Heart left ventricle (tissue), 16 donors: ENCODE measurements around the gene UTRN. TPM values are rescaled to one million over a fixed set of nuclear protein-coding genes. Genes with fewer than 3 reads are reported as not detected.
A peak's percentile ranks its signal among the peaks of the same experiment; 100 is the strongest.

ENCODE experiments used
- ATAC-seq, 4 donors: fragments of 200-7000 bp; cut with Tn5 transposase; one replicate each; pipeline ENCODE4 v1.9.1; 2020 to 2022; ENCODE audit warnings: moderate library complexity in 4 of 4, mild to moderate bottlenecking in 3 of 4, moderate number of reproducible peaks in 1 of 4
- DNase-seq, 5 donors: peaks; one replicate each; pipeline ENCODE4 v3.0.0-alpha.2; 2020
- H3K27ac ChIP-seq, 12 donors: fragments of 200-600 bp; sonication (generic) in 4 of 12; one replicate each; pipeline versions ENCODE4 v1.5.0 to v1.8.0; 2016 to 2022; ENCODE audit warnings: mild to moderate bottlenecking in 2 of 12
- H3K27me3 ChIP-seq, 9 donors: fragments of 200-600 bp; sonication (generic) in 2 of 9; one replicate each; pipeline versions ENCODE4 v1.5.1 to v1.8.0; 2016 to 2022; ENCODE audit warnings: mild to moderate bottlenecking in 3 of 9
- H3K36me3 ChIP-seq, 9 donors: fragments of 200-600 bp; sonication (generic) in 2 of 9; one replicate each; pipeline versions ENCODE4 v1.5.0 to v1.8.0; 2018 to 2022; ENCODE audit warnings: mild to moderate bottlenecking in 2 of 9
- H3K4me1 ChIP-seq, 12 donors: fragments of 200-600 bp; sonication (generic) in 4 of 12; one replicate each; pipeline versions ENCODE4 v1.5.0 to v1.8.0; 2016 to 2022; ENCODE audit warnings: mild to moderate bottlenecking in 3 of 12
- H3K4me3 ChIP-seq, 12 donors: fragments of 200-600 bp; sonication (generic) in 4 of 12; one replicate each; pipeline versions ENCODE4 v1.5.0 to v1.8.0; 2017 to 2022; ENCODE audit warnings: mild to moderate bottlenecking in 9 of 12, moderate library complexity in 4 of 12
- H3K9me3 ChIP-seq, 12 donors: fragments of 200-600 bp; sonication (generic) in 4 of 12; one replicate each; pipeline versions ENCODE4 v1.5.0 to v1.8.0; 2016 to 2022; ENCODE audit warnings: mild to moderate bottlenecking in 1 of 12
- CTCF ChIP-seq, 12 donors: fragments of 200-600 bp; sonication (generic) in 4 of 12; IDR thresholded peaks; one replicate each; pipeline versions ENCODE4 v1.5.0 to v1.8.0; 2018 to 2022; ENCODE audit warnings: antibody characterized with exemption in 12 of 12, mild to moderate bottlenecking in 5 of 12
- POLR2A ChIP-seq, 2 donors: fragments of 450-650 bp; IDR thresholded peaks; one replicate each; pipeline ENCODE4 v1.6.1; 2017; ENCODE audit warnings: antibody characterized with exemption in 2 of 2, mild to moderate bottlenecking in 2 of 2, moderate library complexity in 2 of 2
- WGBS, 4 donors: extraction: QIAGEN DNeasy Blood & Tissue Kit in 2 of 4; methylation state at CpG; one replicate each; pipeline versions ENCODE4 v1.1.5 to v1.1.7; 2013 to 2018; 5-methylcytosine and 5-hydroxymethylcytosine counted together
- intact Hi-C, 10 donors: fragments of 100-400 bp; cut with DNase I; formaldehyde crosslinking; loops; one replicate each; pipeline versions ENCODE4 v1.11.1 to v1.14.2; 2022
- polyA plus RNA-seq, 2 donors: library from polyadenylated mRNA; stranded (reverse); fragments of 200-250 nt; gene quantifications; one replicate each; pipeline ENCODE4 v1.2.3, GENCODE V29; 2013
- total RNA-seq, 9 donors: library from RNA; depleted of rRNA in 2 of 9; stranded (reverse); fragments of >200 nt in 2 of 9; fragmentation: NEBNext Ultra II Directional in 3 of 9; extraction: Animal tissue kit (Norgen Biotek cat#: 25700) in 3 of 9; gene quantifications; one replicate each; pipeline versions ENCODE4 v1.1.0 to v1.2.4, GENCODE V29; 2016 to 2023
- donor health status: ischemic (EF 13 %, LVEDD 7.1; RV severe dilation, severe dysfunction).
- donor health status: healthy with polysubstance abuse.
- donor health status: DM: no; HTN: yes; CAD: no.
- donor health status: DM: no; HTN: no; CAD: no.
- donor health status: ischemic (EF 25% LVEDD 6.9; RV normal size, moderate dysfunction).
- donor health status: ischemic (EF 25% LVEDD 5.7; RV mildly dilated, moderate dysfunction).
- donor health status: healthy.
- donor health status: DM: yes; HTN: yes; CAD: no.
- donor health status: ischemic (EF 35%, LVEDD 5.7; RV mildly dilated, moderate dysfunction).
- donor health status: nonischemic (EF 11% LVEDD 7.7; RV severe dilation, severe dysfunction).
- donor health status: DM: yes; HTN: yes; CAD: no.
- donor health status: PGD.
- donor health status: ischemic (EF 29% LVEDD 5.4; RV normal size, mild dysfunction).
- donor health status: nonischemic (EF 23%, LVEDD 6.1; RV moderate dilation, normal function).

The UTRN gene
- total and polyA plus RNA-seq, 11 donors = 13.9 to 129 (median 77.4) TPM

- H3K4me1 ChIP-seq = peaks cover 0 to 9% (median 0%) of the 10 kb centered on the region in 12 donors
- peak overlapping the region in 4 of 12 donors; percentile 4 to 55 (median 34) for H3K27ac ChIP-seq
- 78 to 86% (median 81%) methylated on average over 3 of the region's 3 CpGs for WGBS, 4 donors
- intact Hi-C loops = no loop called here
- no peaks in the 10 kb centered on the region for H3K36me3 ChIP-seq
- H3K9me3 ChIP-seq = peaks cover 0 to 13% (median 0%) of the 10 kb centered on the region in 12 donors
- DNase-seq (no peak), ATAC-seq (peak in 1 of 4 donors; percentile 51)
- no peak overlapping the region for H3K4me3 ChIP-seq
- no peaks in the 10 kb centered on the region for H3K27me3 ChIP-seq
- no peak for TF ChIP-seq POLR2A (IDR thresholded peaks at IDR 0.05)
- TF ChIP-seq CTCF (IDR thresholded peaks at IDR 0.05) = no peak
Observed at GRCh38 chr6:144248476-144249301, 36.4 kb upstream of the UTRN start.

- Histone ChIP-seq H3K4me3 (no peak overlapping the region), H3K27me3 (no peaks in the 10 kb centered on the region), H3K4me1 (peaks cover 0 to 9% (median 0%) of the 10 kb centered on the region in 12 donors), H3K36me3 (no peaks in the 10 kb centered on the region), H3K27ac (no peak overlapping the region), H3K9me3 (peaks cover 0 to 12% (median 0%) of the 10 kb centered on the region in 12 donors)
- intact Hi-C loops = no loop called here
- DNase-seq (no peak), ATAC-seq (no peak)
- no peak for TF ChIP-seq CTCF (IDR thresholded peaks at IDR 0.05)
- no peak for TF ChIP-seq POLR2A (IDR thresholded peaks at IDR 0.05)
- 50 to 76% (median 68%) methylated on average over 3 of the region's 3 CpGs for WGBS, 4 donors
Observed at GRCh38 chr6:144250276-144250675, 34.9 kb upstream of the UTRN start.

DNA sequence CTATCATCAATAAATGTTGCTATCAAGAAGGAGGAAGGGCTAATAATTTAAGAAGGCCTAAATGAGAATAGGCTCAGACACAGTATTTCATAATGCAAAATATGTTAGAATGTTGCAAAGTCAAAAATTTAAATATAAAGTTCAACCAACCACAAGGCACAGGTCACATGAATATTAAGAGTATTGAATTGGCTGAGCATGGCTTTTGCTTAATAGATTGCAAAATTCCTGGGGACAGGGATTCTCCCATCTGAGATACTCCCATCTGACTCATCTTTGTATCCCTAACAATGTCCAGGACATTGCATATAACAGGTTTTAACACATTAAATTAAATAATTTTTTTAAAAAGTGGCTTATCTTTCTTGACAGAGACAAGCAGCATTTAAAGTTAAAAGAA is 32.9 kb upstream of the UTRN start:
- Histone ChIP-seq H3K4me1 (peaks cover 0 to 9% (median 0%) of the 10 kb centered on the region in 12 donors), H3K9me3 (no peaks in the 10 kb centered on the region), H3K36me3 (no peaks in the 10 kb centered on the region), H3K27ac (no peak overlapping the region), H3K27me3 (no peaks in the 10 kb centered on the region), H3K4me3 (no peak overlapping the region)
- no peak for TF ChIP-seq POLR2A (IDR thresholded peaks at IDR 0.05)
- TF ChIP-seq CTCF (IDR thresholded peaks at IDR 0.05) = no peak
- intact Hi-C loops = no loop called here
- DNase-seq (no peak), ATAC-seq (no peak)

DNA sequence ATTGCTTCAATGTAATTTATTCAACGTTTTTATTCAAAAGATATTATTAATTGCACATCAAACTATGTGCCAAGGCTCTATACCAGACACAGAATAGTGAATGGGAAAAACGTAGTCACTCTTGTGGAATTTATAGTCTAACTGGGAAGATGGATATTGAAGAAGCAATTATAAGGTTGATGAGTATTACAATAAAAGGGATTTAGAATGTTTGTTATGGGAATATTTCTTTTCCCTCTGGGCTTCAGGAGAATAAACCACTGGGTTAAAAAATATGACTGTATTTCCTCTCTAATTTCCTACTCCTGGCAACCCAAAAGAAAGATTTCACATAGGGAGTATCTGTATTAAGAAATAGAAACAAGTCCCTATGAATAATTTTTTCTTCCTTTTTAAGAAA is 25.1 kb upstream of the UTRN start:
- H3K4me1 ChIP-seq = peaks cover 3 to 22% (median 11%) of the 10 kb centered on the region in 12 donors
- 47 to 59% (median 52%) methylated on average over 2 of the region's 2 CpGs for WGBS, 4 donors
- TF ChIP-seq POLR2A (IDR thresholded peaks at IDR 0.05) (no peak), CTCF (IDR thresholded peaks at IDR 0.05) (no peak)
- DNase-seq = no peak
- intact Hi-C loops = loop anchor here in 1 of 10 donors (5.0 kb wide), 1 partner anchor 43 kb away; no protein-coding TSS in a partner anchor
- no peaks in the 10 kb centered on the region for H3K27me3 ChIP-seq
- no peaks in the 10 kb centered on the region for H3K36me3 ChIP-seq
- no peak overlapping the region for H3K27ac ChIP-seq
- peaks cover 0 to 9% (median 0%) of the 10 kb centered on the region in 12 donors for H3K9me3 ChIP-seq
- ATAC-seq = no peak
- H3K4me3 ChIP-seq = no peak overlapping the region
